Keratinocyte (primary cell): ENCODE results near the gene DNAAF8. TPM values are rescaled to one million over a fixed set of nuclear protein-coding genes. Genes with fewer than 3 reads are reported as not detected.

Experiments
- DNase-seq: peaks from one replicate; pipeline ENCODE4 v3.0.0-alpha.2; 2011; ENCODE audit warnings: low read depth, missing footprints, low spot score
- FAIRE-seq: peaks from 2 replicates; lab custom pipeline; 2011; peaks lifted over from hg19 to GRCh38; lab: Jason Lieb, UNC
- H2AFZ ChIP-seq: 2 replicates; pipeline ENCODE4 v1.6.0; 2012; ENCODE audit warnings: low read length, control low read depth, inconsistent platforms; ENCODE audit not compliant: control insufficient read depth
- H3K27ac ChIP-seq: 2 replicates; pipeline ENCODE4 v1.5.1; 2011; ENCODE audit warnings: low read length; ENCODE audit not compliant: control insufficient read depth, insufficient read depth
- H3K27me3 ChIP-seq: 3 replicates; pipeline ENCODE4 v1.6.0; 2011; ENCODE audit warnings: low read length; ENCODE audit not compliant: control insufficient read depth, insufficient read depth; ENCODE audit errors: extremely low read depth
- H3K36me3 ChIP-seq, 2 experiments: 2 replicates in 1 of 2; 3 replicates in 1 of 2; pipeline ENCODE4 v1.5.1; 2011; ENCODE audit warnings: low read length in 2 of 2, mild to moderate bottlenecking in 1 of 2; ENCODE audit not compliant: control insufficient read depth in 2 of 2, insufficient read depth in 2 of 2; ENCODE audit errors: extremely low read depth in 1 of 2
- H3K4me1 ChIP-seq: 3 replicates; pipeline ENCODE4 v1.5.1; 2011; ENCODE audit warnings: low read length; ENCODE audit not compliant: control insufficient read depth, insufficient read depth; ENCODE audit errors: extremely low read depth
- H3K4me2 ChIP-seq: 3 replicates; pipeline ENCODE4 v1.6.0; 2011; ENCODE audit warnings: low read depth, low read length; ENCODE audit not compliant: control insufficient read depth, insufficient read depth; ENCODE audit errors: extremely low read depth
- H3K4me3 ChIP-seq, 3 experiments: fragments of 200-600 bp in 1 of 3; sonication (generic) in 1 of 3; 2 replicates in 2 of 3; 3 replicates in 1 of 3; pipeline ENCODE4 v1.5.1; 2011 to 2016; ENCODE audit warnings: low read length in 3 of 3, mild to moderate bottlenecking in 3 of 3, control low read depth in 2 of 3, inconsistent platforms in 1 of 3, low read depth in 1 of 3, mixed read lengths in 1 of 3, mixed run types in 1 of 3, moderate library complexity in 1 of 3; ENCODE audit not compliant: control insufficient read depth in 2 of 3, insufficient read depth in 2 of 3; ENCODE audit errors: extremely low read depth in 1 of 3
- H3K79me2 ChIP-seq: 2 replicates; pipeline ENCODE4 v1.6.0; 2012; ENCODE audit warnings: low read length; ENCODE audit not compliant: control insufficient read depth, insufficient read depth
- H3K9ac ChIP-seq: 3 replicates; pipeline ENCODE4 v1.6.0; 2011; ENCODE audit warnings: low read length; ENCODE audit not compliant: control insufficient read depth, insufficient read depth; ENCODE audit errors: extremely low read depth
- H3K9me1 ChIP-seq: 3 replicates; pipeline ENCODE4 v1.6.0; 2011; ENCODE audit warnings: low read length; ENCODE audit not compliant: control insufficient read depth, insufficient read depth; ENCODE audit errors: extremely low read depth
- H3K9me3 ChIP-seq: 2 replicates; pipeline ENCODE4 v1.5.1; 2012; ENCODE audit warnings: low read depth, low read length; ENCODE audit not compliant: control insufficient read depth
- H4K20me1 ChIP-seq: 3 replicates; pipeline ENCODE4 v1.6.0; 2011; ENCODE audit warnings: low read length; ENCODE audit not compliant: control insufficient read depth, insufficient read depth; ENCODE audit errors: extremely low read depth
- CTCF ChIP-seq, 3 experiments: IDR thresholded peaks in 1 of 3; conservative IDR thresholded peaks in 1 of 3; optimal IDR thresholded peaks in 1 of 3; 2 replicates in 2 of 3; 3 replicates in 1 of 3; pipeline versions ENCODE3 to v1.5.1; 2011; ENCODE audit warnings: low read length in 3 of 3, mild to moderate bottlenecking in 3 of 3, moderate library complexity in 2 of 3, control low read depth in 1 of 3, inconsistent platforms in 1 of 3; ENCODE audit not compliant: insufficient read depth in 2 of 3; ENCODE audit errors: extremely low read depth in 1 of 3
- EZH2 ChIP-seq: IDR thresholded peaks from one replicate; pipeline ENCODE4 v1.6.1; 2012; ENCODE audit warnings: inconsistent platforms, mild to moderate bottlenecking, low read length, moderate library complexity
- dilution Hi-C: fragments of 300-500 bp; cut with MboI; formaldehyde crosslinking; loops from one replicate; pipeline ENCODE4 v1.7.0; 2020; ENCODE audit warnings: low sequenced_read_pairs; ENCODE audit not compliant: extremely low pct_ligation_motif_present
- polyA plus RNA-seq, 5 experiments: library from polyadenylated mRNA; depleted of rRNA in 3 of 5; stranded (reverse) in 3 of 5; stranded (forward) in 1 of 5; unstranded in 1 of 5; fragments of >200 nt; gene quantifications; 1 replicate in 1 of 5; 2 replicates in 3 of 5; 3 replicates in 1 of 5; pipeline versions ENCODE4 v1.2.1 to v1.2.3, GENCODE V29; 2011 to 2012; ENCODE audit warnings: missing spikeins in 2 of 5, low read depth in 1 of 5, low replicate concordance in 1 of 5

DNAAF8 gene
- polyA plus RNA-seq, 1 donor (not counting 4 experiments of a cell fraction or from before 2014, with no cell fraction given): 0.26 TPM

- DNase-seq: no peak
These were observed 31.5 kb downstream of the DNAAF8 start for GRCh38 chr16:4765511-4766474.

GRCh38 chr16:4766875-4767628 lies 32.7 kb downstream of the DNAAF8 start, which contains the start of gene ZNF500:
Gene ZNF500 (minus strand): TSS chr16:4767162. CDS start chr16:4765978, 1,184 bp downstream.
- DNase-seq: peak; percentile 68
- peaks cover 21% of the 10 kb centered on the region for H3K79me2 ChIP-seq
- H3K36me3 ChIP-seq: peaks cover 11 to 15% of the 10 kb centered on the region in 2 experiments
- peak within 1 kb of the TSS; percentile 96 for H3K27ac ChIP-seq
- no peaks in the 10 kb centered on the region for H4K20me1 ChIP-seq
- FAIRE-seq: peak; percentile 76
- TF ChIP-seq EZH2 (no peak), CTCF (optimal IDR thresholded peaks at IDR 0.05 in 1 of 3, IDR thresholded peaks at IDR 0.05 in 1 of 3, conservative IDR thresholded peaks at IDR 0.05 in 1 of 3; ENCODE audit: extremely low read depth in 1 of 3, insufficient read depth in 2 of 3, low read length in 3 of 3) (no peak)
- peaks cover 13% of the 10 kb centered on the region for H3K4me1 ChIP-seq
- H3K9ac ChIP-seq: peak within 1 kb of the TSS; percentile 90
- peak within 1 kb of the TSS; percentile 97 for H3K4me2 ChIP-seq
- no peaks in the 10 kb centered on the region for H3K9me3 ChIP-seq
- peak within 1 kb of the TSS; percentile 92 to 93 (median 92) for H3K4me3 ChIP-seq
- H3K9me1 ChIP-seq: no peaks in the 10 kb centered on the region
- dilution Hi-C loops: no loop called here
- H2AFZ ChIP-seq: peak within 1 kb of the TSS; percentile 82
- H3K27me3 ChIP-seq: no peaks in the 10 kb centered on the region

More at GRCh38 chr16:4765511-4766474, 31.5 kb downstream of the DNAAF8 start:
- peak overlapping the region; percentile 88 to 93 (median 92) for H3K4me3 ChIP-seq
- H2AFZ ChIP-seq: no peak overlapping the region
- H4K20me1 ChIP-seq: no peaks in the 10 kb centered on the region
- no peak for TF ChIP-seq CTCF (optimal IDR thresholded peaks at IDR 0.05 in 1 of 3, IDR thresholded peaks at IDR 0.05 in 1 of 3, conservative IDR thresholded peaks at IDR 0.05 in 1 of 3; ENCODE audit: extremely low read depth in 1 of 3, insufficient read depth in 2 of 3, low read length in 3 of 3)
- no peak for TF ChIP-seq EZH2
- H3K27me3 ChIP-seq: no peaks in the 10 kb centered on the region
- peaks cover 21% of the 10 kb centered on the region for H3K79me2 ChIP-seq
- H3K27ac ChIP-seq: peak overlapping the region; percentile 75
- H3K4me2 ChIP-seq: peak overlapping the region; percentile 92
- H3K36me3 ChIP-seq: peaks cover 13 to 22% of the 10 kb centered on the region in 2 experiments
- dilution Hi-C loops: no loop called here
- H3K9me3 ChIP-seq: no peaks in the 10 kb centered on the region
- H3K9ac ChIP-seq: peak overlapping the region; percentile 88
- H3K9me1 ChIP-seq: no peaks in the 10 kb centered on the region
- FAIRE-seq: no peak
- peaks cover 13% of the 10 kb centered on the region for H3K4me1 ChIP-seq
